ENCODE results near the gene CDC42EP2. TPM values are rescaled to one million over a fixed set of nuclear protein-coding genes. Genes with fewer than 3 reads are reported as not detected.

CDC42EP2 gene
- polyA plus RNA-seq, 2 of the 4 experiments (the other 2 are of a cell fraction): 3.0 to 8.5 TPM

- Histone ChIP-seq H3K4me2 (no peak overlapping the region), H3K4me1 (0 out of 3 replicates have a peak, but pooled peaks cover 4% of the 10 kb centered on the region), H3K4me3 (no peak overlapping the region), H3K27ac (no peak overlapping the region), H3K9me3 (no peaks in the 10 kb centered on the region)
- CTCF ChIA-PET: interaction anchor here (0.7 to 2.5 kb wide), 6 partner anchors 10 to 208 kb away, joined by 3 to 9 read pairs (median 4); no protein-coding TSS in a partner anchor
- no peak for FAIRE-seq
- POLR2A ChIA-PET: interaction anchor here (0.6 to 1.4 kb wide), 2 partner anchors 25 to 81 kb away, joined by 4 to 5 read pairs; partner anchors contain the start of gene DPF2
- TF ChIP-seq, protein P1, sequence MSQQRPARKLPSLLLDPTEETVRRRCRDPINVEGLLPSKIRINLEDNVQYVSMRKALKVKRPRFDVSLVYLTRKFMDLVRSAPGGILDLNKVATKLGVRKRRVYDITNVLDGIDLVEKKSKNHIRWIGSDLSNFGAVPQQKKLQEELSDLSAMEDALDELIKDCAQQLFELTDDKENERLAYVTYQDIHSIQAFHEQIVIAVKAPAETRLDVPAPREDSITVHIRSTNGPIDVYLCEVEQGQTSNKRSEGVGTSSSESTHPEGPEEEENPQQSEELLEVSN (IDR thresholded peaks at IDR 0.05; ENCODE audit: borderline replicate concordance, low read depth): no peak
- TF ChIP-seq ZFP36 (IDR thresholded peaks at IDR 0.05; ENCODE audit: borderline replicate concordance, partially characterized antibody): no peak
- TF ChIP-seq SREBF2 (IDR thresholded peaks at IDR 0.05): no peak
- no peak for TF ChIP-seq BHLHE40 (IDR thresholded peaks at IDR 0.05; ENCODE audit: low read depth, low read length)
- no peak for TF ChIP-seq RAD21 (conservative IDR thresholded peaks at IDR 0.05 in 1 of 2, IDR thresholded peaks at IDR 0.05 in 1 of 2)
- no peak for TF ChIP-seq RFX5 (IDR thresholded peaks at IDR 0.05)
- TF ChIP-seq NR3C1 (IDR thresholded peaks at IDR 0.05): no peak
- TF ChIP-seq ESRRA (IDR thresholded peaks at IDR 0.05; ENCODE audit: borderline replicate concordance, low read length): no peak
- TF ChIP-seq, protein P2, sequence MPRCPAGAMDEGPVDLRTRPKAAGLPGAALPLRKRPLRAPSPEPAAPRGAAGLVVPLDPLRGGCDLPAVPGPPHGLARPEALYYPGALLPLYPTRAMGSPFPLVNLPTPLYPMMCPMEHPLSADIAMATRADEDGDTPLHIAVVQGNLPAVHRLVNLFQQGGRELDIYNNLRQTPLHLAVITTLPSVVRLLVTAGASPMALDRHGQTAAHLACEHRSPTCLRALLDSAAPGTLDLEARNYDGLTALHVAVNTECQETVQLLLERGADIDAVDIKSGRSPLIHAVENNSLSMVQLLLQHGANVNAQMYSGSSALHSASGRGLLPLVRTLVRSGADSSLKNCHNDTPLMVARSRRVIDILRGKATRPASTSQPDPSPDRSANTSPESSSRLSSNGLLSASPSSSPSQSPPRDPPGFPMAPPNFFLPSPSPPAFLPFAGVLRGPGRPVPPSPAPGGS (IDR thresholded peaks at IDR 0.05): no peak
- TF ChIP-seq EHF (CRISPR knock-in tag; IDR thresholded peaks at IDR 0.05): no peak
- WGBS (ENCODE audit: missing lambda C conversion rate): 85% methylated on average over 8 of the region's 8 CpGs
- DNase-seq (ENCODE audit: low read depth in 1 of 2, low spot score in 1 of 2): no peak
- no peak for ATAC-seq
Measured at GRCh38 chr11:65357856-65358356, 43.2 kb downstream of the CDC42EP2 start.

DNA sequence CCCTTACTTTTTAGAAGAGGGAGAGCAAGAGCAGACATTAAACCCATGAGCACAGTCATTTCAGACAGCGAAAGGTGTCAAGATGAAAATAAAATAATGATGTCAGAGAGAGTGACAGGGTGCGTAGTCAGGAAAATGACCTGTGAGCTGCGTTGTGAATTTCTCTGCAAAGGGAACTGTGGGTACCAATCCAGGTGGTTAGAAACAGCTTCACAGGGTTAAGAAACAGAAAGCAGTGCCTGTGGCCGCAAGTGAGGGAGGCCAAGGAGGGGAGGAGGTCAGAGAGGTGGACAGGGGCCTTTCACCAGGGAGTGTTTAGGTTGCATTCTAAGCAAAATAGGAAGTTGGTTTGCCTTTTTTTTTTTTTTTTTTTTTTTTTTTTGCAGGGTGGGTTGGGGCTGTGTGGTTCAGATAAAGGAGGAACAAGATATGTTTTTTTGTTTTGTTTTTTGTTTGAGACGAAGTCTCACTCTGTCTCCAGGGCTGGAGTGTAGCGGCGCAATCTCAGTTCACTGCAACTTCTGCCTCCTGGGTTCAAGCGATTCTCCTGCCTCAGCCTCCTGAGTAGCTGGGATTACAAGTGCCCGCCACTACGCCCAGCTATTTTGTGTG is 47.8 kb downstream of the CDC42EP2 start:
- no peak overlapping the region for H3K4me3 ChIP-seq
- TF ChIP-seq ESRRA (IDR thresholded peaks at IDR 0.05; ENCODE audit: borderline replicate concordance, low read length) (no peak), KDM5A (IDR thresholded peaks at IDR 0.05) (no peak), HOXB13 (CRISPR knock-in tag; IDR thresholded peaks at IDR 0.05; ENCODE audit: low read depth) (no peak), PHF8 (IDR thresholded peaks at IDR 0.05; ENCODE audit: borderline replicate concordance, low read depth) (no peak), CBX2 (IDR thresholded peaks at IDR 0.05; ENCODE audit: borderline replicate concordance, low read depth) (no peak), HOXB5 (CRISPR knock-in tag; IDR thresholded peaks at IDR 0.05) (no peak), ZSCAN20 (CRISPR knock-in tag; IDR thresholded peaks at IDR 0.05) (no peak), CEBPB (IDR thresholded peaks at IDR 0.05) (no peak), RFX5 (IDR thresholded peaks at IDR 0.05) (no peak), POLR2AphosphoS2 (conservative IDR thresholded peaks at IDR 0.05; ENCODE audit: low read length) (no peak), NR3C1 (IDR thresholded peaks at IDR 0.05) (no peak), GATA3 (IDR thresholded peaks at IDR 0.05; ENCODE audit: borderline replicate concordance) (no peak), SMC3 (IDR thresholded peaks at IDR 0.05) (no peak), FOSL2 (IDR thresholded peaks at IDR 0.05) (no peak), FOSL2 (CRISPR knock-in tag; IDR thresholded peaks at IDR 0.05) (no peak), ATOH8 (CRISPR knock-in tag; IDR thresholded peaks at IDR 0.05; ENCODE audit: low read depth) (no peak)
- DNase-seq (ENCODE audit: low read depth in 1 of 2, low spot score in 1 of 2): no peak
- no peak for ATAC-seq
- peaks cover 7% of the 10 kb centered on the region for H3K4me1 ChIP-seq
- ChIA-PET POLR2A (no interaction called here), CTCF (interaction anchor here (0.6 to 7.5 kb wide), 7 partner anchors 9 to 493 kb away, joined by 3 to 35 read pairs (median 4); partner anchors contain the start of genes SLC25A45 and TIGD3)
- 88% methylated on average over 10 of the region's 10 CpGs for WGBS (ENCODE audit: missing lambda C conversion rate)
- H3K27ac ChIP-seq: no peak overlapping the region
- no peaks in the 10 kb centered on the region for H3K9me3 ChIP-seq
- no peak for FAIRE-seq
- H3K4me2 ChIP-seq: no peak overlapping the region

Measured in A549 (cell line).